ENCODE results near the gene BTBD9. TPM values are rescaled to one million over a fixed set of nuclear protein-coding genes. Genes with fewer than 3 reads are reported as not detected.

The BTBD9 gene
- total and polyA plus RNA-seq, 2 of the 13 experiments (the other 11 are each of a cell fraction or from before 2014, with no cell fraction given) = 1.2 to 3.0 TPM

GRCh38 chr6:38687043-38687353 is 47.3 kb upstream of the BTBD9 start:
- peaks cover 33% of the 10 kb centered on the region for H3K4me1 ChIP-seq (ENCODE audit: insufficient read depth, low read length)
- no peaks in the 10 kb centered on the region for H3K27me3 ChIP-seq (ENCODE audit: control insufficient read depth in 1 of 2, insufficient read depth in 2 of 2, low read length in 2 of 2)
- H3K36me3 ChIP-seq (replicated peaks in 1 of 2; ENCODE audit: control insufficient read depth in 1 of 2, insufficient read depth in 2 of 2, low read length in 2 of 2) = peaks cover 0 to 31% of the 10 kb centered on the region in 2 experiments
- peaks cover 30% of the 10 kb centered on the region for H3K79me2 ChIP-seq (ENCODE audit: insufficient read depth, low read length)
- no peaks in the 10 kb centered on the region for H3K9me3 ChIP-seq (ENCODE audit: low read length)
- no TSS peak for BruUV-seq (replicated peaks)
- in situ Hi-C loops (cut with HindIII; ENCODE audit: extremely low pct_ligation_motif_present, low pct_unique_long_range_greater_than_20kb) = no loop called here
- peak overlapping the region; percentile 23 for H3K27ac ChIP-seq (ENCODE audit: extremely low read length, insufficient read depth, low read length)
- no peak overlapping the region for H3K4me3 ChIP-seq (replicated peaks in 1 of 3; ENCODE audit: insufficient read depth in 1 of 3, low read depth in 2 of 3, low read length in 3 of 3)
- H3K4me2 ChIP-seq (ENCODE audit: low read depth, low read length) = no peak overlapping the region
- peak; percentile 47 for DNase-seq (ENCODE audit: low spot score)
- peak; percentile 89 for ATAC-seq
- intact Hi-C loops (cut with micrococcal nuclease; ENCODE audit: unreplicated experiment) = no loop called here
- ChIA-PET POLR2A (no interaction called here), CTCF (ENCODE audit: low intra/inter-chr PET ratio, low total read pairs) (no interaction called here)
- FAIRE-seq = no peak
- H4K20me1 ChIP-seq (ENCODE audit: insufficient read depth, low read length) = peaks cover 30% of the 10 kb centered on the region
- no peak overlapping the region for H2AFZ ChIP-seq (ENCODE audit: low read length)
- 57% methylated on average over 2 of the region's 2 CpGs for WGBS (ENCODE audit: low lambda C conversion rate)
- no peak overlapping the region for H3K9ac ChIP-seq (ENCODE audit: insufficient read depth, low read depth, low read length)
- TF ChIP-seq ZFX (CRISPR knock-in tag; IDR thresholded peaks at IDR 0.05; ENCODE audit: low read depth) (peak; percentile 51; the same call in 1 of the 2 replicates), ZNF274 (CRISPR knock-in tag; IDR thresholded peaks at IDR 0.05) (no peak), ZFAT (CRISPR knock-in tag; conservative IDR thresholded peaks at IDR 0.05) (no peak), ZZZ3 (CRISPR knock-in tag; IDR thresholded peaks at IDR 0.05; ENCODE audit: borderline replicate concordance) (no peak), ZMYM4 (CRISPR knock-in tag; IDR thresholded peaks at IDR 0.05) (peak; percentile 49; the same call in 1 of the 2 replicates), YEATS4 (CRISPR knock-in tag; IDR thresholded peaks at IDR 0.05; ENCODE audit: borderline replicate concordance) (no peak), ZNF383 (CRISPR knock-in tag; IDR thresholded peaks at IDR 0.05; ENCODE audit: borderline replicate concordance) (no peak), YEATS2 (CRISPR knock-in tag; IDR thresholded peaks at IDR 0.05; ENCODE audit: borderline replicate concordance) (no peak), LCORL (IDR thresholded peaks at IDR 0.05) (no peak), LCORL (CRISPR knock-in tag; IDR thresholded peaks at IDR 0.05) (0 out of 2 replicates have a peak, but pooled peaks have one; percentile 40), ZNF354B (CRISPR knock-in tag; IDR thresholded peaks at IDR 0.05) (no peak), NR2C2 (CRISPR knock-in tag; IDR thresholded peaks at IDR 0.05; ENCODE audit: borderline replicate concordance) (0 out of 2 replicates have a peak, but pooled peaks have one; percentile 32), ZNF331 (CRISPR knock-in tag; IDR thresholded peaks at IDR 0.05) (peak; percentile 36; the same call in 1 of the 2 replicates), PRMT3 (CRISPR knock-in tag; IDR thresholded peaks at IDR 0.05; ENCODE audit: borderline replicate concordance, low read depth) (no peak), ATF1 (CRISPR knock-in tag; IDR thresholded peaks at IDR 0.05) (0 out of 2 replicates have a peak, but pooled peaks have one; percentile 27), CENPT (CRISPR knock-in tag; IDR thresholded peaks at IDR 0.05; ENCODE audit: low read depth) (no peak), POGZ (CRISPR knock-in tag; IDR thresholded peaks at IDR 0.05) (0 out of 2 replicates have a peak, but pooled peaks have one; percentile 38), MXD1 (CRISPR knock-in tag; IDR thresholded peaks at IDR 0.05) (no peak), TP53 (CRISPR knock-in tag; conservative IDR thresholded peaks at IDR 0.05) (no peak), ZNF10 (CRISPR knock-in tag; IDR thresholded peaks at IDR 0.05; ENCODE audit: borderline replicate concordance, low read depth) (no peak), CBX5 (CRISPR knock-in tag; IDR thresholded peaks at IDR 0.05; ENCODE audit: borderline replicate concordance) (no peak), CBX2 (IDR thresholded peaks at IDR 0.05; ENCODE audit: low read depth, low read length) (no peak), CBX2 (CRISPR knock-in tag; IDR thresholded peaks at IDR 0.05; ENCODE audit: low read depth) (no peak), ZNF343 (CRISPR knock-in tag; IDR thresholded peaks at IDR 0.05) (no peak), KLF11 (CRISPR knock-in tag; IDR thresholded peaks at IDR 0.05) (no peak), TAF15 (IDR thresholded peaks at IDR 0.05; ENCODE audit: low read depth, low read length, poor library complexity, severe bottlenecking) (no peak), IKZF4 (CRISPR knock-in tag; IDR thresholded peaks at IDR 0.05; ENCODE audit: borderline replicate concordance, low read depth, not compliant biosample characterization) (no peak)
